ENCODE measurements around the gene RAB7A.
A peak's percentile ranks its signal among the peaks of the same experiment; 100 is the strongest.
"Not testable (repeated sequence)": the region's sequence is repeated elsewhere in the genome, so short reads cannot be mapped to it uniquely, and the experiment has no call there.

RAB7A gene

DNA sequence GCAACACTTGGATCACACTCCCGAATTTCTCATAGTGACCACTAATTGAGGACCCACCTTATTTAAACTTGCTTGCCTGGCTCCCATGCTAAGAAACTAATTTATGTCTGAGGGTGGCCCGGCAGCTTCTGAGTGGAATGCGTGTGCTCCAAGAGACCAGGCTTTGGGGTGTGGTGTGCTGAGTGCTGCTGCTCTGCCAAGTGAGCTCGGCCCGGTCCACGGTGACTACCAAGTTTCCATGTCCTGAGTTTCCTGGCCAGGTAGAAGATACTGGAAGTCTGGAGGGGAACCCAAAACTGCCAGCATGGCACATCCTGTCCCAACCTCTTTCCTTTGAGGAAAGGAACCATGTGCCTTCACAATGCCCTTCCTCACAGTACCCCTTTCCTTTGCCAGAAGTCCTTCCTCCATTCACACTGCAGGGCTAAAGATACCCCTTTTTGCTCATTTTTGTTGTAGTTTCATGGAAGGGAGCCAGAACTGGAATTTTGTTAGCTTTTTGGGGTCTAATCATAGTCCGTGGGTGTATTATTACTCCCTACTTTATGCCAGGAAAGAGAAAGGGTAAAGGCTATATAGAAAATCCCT is 94.4 kb downstream of the RAB7A start:
- DNase-seq (ENCODE audit: low spot score): no peak

DNA sequence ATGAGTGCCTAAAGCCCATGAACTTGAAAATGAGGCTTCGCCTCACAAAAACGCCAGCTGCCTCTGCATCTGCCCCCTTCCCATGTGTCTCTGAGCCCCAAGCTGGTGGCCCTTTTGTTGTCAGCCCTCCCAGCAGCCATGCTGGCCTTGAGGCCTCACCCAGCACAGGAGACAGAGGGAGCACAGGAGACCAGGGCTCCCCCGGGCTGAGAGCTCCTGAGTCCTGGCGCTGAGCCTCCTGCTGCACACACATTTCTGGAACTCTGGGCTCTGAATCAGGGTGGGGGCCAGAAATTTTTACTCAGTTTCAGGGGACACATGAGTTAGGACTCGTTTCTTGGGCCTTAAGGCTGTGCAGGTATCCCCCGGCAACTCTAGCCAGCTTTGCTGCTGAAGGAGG is 97.0 kb downstream of the RAB7A start:
- DNase-seq (ENCODE audit: low spot score): no peak

DNA sequence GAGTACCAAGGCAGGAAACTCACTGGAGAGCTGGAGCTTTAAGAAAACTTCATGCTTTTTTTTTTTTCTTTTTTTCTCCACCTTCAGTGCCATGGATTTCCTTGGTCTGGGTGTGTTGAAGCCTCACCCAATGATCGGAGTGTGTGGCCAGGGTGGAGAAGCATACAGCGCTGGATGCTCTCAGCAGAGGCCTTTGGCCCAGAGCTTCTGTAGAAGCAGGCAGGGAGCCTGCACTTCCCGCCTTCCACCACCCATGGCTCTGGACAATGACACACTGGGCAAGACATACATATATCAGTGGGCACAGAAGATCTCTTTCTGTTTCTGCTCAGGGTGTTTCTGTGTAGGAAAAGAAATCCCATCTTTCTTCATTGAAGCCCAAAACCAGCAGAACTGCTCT is 97.6 kb downstream of the RAB7A start:
- DNase-seq (ENCODE audit: low spot score): no peak

- DNase-seq (ENCODE audit: low spot score): no peak
Observed at GRCh38 chr3:128824132-128824850, 98.3 kb downstream of the RAB7A start.

DNA sequence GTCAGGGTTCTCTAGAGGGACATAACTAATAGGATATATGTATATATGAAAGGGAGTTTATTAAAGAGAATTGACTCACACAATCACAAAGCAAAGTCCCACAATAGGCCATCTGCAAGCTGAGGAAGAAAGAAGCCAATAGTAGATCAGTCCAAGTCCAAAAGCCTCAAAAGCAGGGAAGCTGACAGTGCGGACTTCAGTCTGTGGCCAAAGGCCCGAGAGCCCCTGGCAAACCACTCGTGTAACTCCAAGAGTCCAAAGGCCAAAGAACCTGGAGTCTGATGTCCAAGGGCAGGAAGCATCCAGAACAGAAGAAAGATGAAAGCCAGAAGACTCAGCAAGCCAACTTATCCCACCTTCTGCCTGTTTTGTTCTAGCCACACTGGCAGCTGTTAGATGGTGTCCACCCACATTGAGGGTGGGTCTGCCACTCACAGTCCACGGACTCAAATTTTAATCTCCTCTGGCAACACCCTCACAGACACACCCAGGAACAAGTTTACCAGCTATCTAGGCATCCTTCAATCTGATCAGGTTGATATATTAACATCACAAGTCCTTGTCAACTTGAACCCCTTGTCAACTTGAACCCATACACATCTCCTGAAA is 99.2 kb downstream of the RAB7A start:
- no peak for DNase-seq (ENCODE audit: low spot score)

DNA sequence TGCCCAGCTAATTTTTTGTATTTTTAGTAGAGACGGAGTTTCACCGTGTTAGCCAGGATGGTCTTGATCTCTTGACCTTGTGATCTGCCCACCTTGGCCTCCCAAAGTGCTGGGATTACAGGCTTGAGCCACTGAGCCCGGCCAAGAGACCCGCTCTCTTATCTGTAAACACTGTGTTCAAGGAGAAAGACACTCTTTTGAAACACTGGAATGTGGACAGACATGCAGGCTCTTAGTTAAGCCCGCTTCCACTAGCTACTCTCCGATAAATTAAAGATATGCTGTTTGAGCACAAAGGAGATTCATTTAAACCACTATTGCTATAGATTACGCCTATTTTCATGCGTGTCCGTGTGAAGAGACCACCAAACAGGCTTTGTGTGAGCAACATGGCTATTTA is 103.1 kb downstream of the RAB7A start:
- not testable (repeated sequence) for DNase-seq (ENCODE audit: low spot score)

GRCh38 chr3:128829925-128830625 is 104.1 kb downstream of the RAB7A start:
- DNase-seq (ENCODE audit: low spot score): not testable (repeated sequence)

- DNase-seq (ENCODE audit: low spot score): not testable (repeated sequence)
Observed at GRCh38 chr3:128830762-128831161, 104.8 kb downstream of the RAB7A start.

DNA sequence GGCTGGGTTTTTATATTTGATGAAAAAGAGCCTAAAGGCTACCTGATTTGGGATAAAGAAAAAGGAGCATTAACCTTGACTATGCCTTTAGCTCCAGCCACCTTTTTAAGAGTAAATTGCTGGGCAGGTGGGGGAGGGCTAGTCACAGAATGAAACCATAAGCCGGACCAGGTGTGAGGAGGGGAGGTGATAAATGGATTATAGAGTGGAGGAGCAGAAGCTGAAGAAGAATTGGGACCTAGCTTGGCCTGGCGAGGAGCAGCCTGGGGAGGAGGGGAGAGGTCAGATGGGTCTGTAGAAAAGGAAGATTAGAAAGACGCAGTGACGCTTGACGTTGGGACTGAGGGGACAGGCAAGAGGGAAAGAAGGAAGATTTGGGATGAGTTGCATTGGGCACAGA is 107.0 kb downstream of the RAB7A start:
- DNase-seq (ENCODE audit: low spot score): not testable (repeated sequence)

DNA sequence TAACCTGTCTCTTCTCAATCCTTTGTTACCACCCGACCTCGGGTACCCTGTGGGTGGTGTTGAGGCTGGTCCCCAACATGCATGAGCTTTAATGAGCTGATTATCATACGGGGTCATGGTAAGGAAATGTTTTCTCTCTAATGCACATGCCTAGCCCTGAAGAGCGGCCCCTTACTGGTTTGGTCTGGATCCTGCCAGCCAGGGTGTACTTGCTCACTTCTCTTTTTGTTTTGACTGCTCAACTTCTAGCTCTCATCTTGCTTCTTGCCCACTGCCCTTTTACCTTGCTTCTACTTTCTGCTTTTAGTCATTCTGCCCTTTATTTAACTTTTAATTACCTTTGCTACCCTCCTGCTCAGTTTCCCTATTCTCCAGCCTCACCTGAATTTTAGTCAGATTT is 109.1 kb downstream of the RAB7A start:
- DNase-seq (ENCODE audit: low spot score): no peak

DNA sequence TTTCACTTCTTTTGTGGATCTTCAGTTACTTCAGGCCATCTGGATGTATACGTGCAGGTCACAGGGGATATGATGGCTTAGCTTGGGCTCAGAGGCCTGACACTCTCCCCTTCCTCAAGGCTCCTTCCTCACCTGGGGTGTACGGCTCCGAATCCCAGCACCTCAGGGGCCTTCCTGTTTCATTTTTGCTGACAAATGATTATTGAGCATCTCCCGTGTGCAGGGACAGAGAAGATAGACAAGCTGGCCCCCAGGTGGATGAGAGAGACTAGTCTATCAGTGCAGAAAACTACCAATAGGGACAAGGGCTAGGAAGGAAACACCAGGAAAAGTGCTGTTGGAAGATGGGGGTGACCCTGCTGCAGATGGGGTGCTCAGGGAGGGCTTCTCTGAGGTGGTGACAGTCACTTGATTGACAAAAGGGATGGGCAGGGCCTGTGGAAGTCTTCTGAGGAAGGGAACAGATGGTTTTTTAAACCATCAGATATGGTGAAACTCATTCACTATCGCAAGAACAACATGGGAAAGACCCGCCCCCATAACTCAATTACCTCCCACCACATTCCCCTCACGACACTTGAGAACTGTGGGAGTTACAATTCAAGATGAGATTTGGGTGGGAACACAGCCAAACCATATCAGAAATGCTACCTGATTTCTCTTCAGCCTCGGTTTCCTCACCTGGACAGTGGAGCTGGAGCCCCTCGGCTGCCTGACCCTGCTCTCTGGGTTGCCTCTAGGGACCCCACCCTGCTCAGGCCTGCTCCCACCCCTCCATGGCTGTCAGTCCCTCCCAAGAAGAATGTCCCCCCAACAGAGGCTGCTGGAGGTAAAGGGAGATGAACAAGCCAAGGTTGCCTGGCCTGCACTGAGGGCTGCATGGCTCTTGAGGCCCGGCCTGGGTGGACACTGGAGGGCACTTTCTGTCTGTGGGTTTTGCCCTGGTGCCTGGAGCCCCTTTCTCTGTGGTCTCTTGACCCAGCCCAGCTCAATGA is 116.2 kb downstream of the RAB7A start:
- no peak for DNase-seq (ENCODE audit: low spot score)

GRCh38 chr3:128844502-128844901 is 118.5 kb downstream of the RAB7A start:
- no peak for DNase-seq (ENCODE audit: low spot score)

DNA sequence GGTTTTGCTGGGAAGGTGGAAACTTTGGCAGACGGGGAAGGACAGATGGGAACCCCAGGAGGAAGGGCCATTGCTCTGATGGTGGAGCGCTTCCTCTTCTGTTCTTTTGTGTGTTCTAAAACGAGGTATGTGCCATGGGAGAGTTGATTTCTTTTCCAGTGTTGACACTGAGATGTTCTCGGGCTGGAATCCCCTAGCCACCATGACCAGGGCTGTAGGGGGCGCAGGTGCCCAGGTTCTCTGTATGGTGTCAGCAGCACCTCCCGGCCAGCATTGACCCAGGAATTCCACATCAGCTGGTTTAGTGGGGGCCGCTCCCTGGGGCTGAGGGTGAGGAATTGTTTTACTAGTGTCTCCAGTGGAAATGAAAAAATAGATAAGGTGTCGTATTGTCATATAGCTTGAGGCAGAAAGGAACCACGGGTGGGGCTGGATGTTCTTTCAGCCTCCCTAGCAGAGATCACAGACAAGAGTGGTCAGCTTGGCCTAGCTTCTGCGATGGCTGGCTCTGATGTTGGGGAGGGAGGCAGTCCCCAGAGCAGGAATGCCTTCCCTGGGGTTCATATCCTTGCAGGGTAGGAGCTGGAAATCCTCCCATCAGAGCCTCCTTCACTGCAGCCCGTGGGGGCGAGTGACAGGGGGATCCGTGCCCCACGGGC is 119.3 kb downstream of the RAB7A start:
- DNase-seq (ENCODE audit: low spot score): peak; percentile 75

DNA sequence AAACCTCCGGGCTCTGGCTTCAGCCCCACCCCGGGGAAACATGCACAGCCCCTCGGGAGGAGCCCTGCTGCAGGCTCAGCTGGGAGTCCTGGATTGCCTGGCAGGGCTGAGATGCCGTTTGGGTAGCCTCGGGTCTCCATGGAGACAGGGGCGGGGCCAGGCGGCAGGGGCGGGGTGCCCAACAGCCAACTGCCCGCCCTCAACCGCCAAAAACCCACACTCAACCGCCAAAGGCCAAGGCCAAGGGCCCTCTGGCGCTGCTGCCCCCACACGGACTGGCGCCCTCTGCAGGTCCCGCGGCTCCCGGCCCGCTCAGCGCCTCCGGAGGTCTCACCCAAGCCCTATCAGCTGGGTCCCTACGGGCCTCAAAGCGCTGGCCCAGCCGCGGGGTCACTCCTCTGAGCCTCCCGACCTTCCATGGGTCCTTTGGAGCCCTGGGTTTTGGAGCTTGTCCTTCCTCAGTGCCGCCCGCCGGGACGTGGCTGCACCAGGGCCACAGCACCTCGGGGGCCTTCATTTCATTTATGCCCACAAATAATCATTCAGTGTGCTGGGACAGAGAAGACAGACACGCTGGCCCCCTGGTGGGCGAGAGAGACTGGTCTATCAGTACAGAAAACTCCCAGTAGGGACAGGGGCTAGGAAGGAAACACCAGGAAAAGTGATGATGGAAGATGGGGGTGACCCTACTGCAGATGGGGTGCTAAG is 119.9 kb downstream of the RAB7A start:
- DNase-seq (ENCODE audit: low spot score): peak; percentile 88

GRCh38 chr3:128846486-128846891 is 120.5 kb downstream of the RAB7A start:
- no peak for DNase-seq (ENCODE audit: low spot score)

DNA sequence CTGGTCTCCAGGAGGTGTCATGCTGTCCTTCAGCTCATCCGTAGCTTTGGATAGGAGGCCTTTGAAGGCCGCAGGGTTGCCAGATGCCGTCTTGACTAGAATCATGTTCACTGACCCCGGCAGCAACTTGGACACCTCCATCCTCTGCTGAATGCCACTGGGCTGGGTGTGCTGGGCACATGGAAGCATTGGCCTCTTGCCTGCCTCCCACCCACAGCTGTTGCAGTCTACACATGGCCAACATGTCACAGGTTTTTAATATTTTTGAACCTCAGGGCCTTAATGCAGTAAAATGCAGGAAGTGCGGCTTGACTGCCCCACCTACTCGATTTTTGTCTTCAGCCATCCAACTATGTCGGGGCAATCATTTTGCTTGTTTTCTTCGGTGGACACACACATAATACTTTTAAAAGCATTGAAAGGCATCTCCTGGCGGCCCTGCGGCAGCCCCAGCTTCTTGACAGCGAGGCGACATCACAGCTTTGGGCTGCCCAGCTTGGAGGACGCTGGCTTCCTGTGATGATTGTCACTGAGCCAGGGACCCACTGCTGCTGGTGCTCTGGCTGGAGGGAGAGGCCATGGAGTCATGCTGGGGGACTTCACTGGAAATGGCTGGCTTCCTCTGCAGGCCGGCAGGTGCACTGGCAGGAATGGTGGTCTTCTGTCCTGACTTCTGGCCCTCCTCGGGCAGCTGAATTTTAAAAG is 121.8 kb downstream of the RAB7A start:
- no peak for DNase-seq (ENCODE audit: low spot score)

GRCh38 chr3:128848936-128849335 is 123.0 kb downstream of the RAB7A start:
- no peak for DNase-seq (ENCODE audit: low spot score)

DNA sequence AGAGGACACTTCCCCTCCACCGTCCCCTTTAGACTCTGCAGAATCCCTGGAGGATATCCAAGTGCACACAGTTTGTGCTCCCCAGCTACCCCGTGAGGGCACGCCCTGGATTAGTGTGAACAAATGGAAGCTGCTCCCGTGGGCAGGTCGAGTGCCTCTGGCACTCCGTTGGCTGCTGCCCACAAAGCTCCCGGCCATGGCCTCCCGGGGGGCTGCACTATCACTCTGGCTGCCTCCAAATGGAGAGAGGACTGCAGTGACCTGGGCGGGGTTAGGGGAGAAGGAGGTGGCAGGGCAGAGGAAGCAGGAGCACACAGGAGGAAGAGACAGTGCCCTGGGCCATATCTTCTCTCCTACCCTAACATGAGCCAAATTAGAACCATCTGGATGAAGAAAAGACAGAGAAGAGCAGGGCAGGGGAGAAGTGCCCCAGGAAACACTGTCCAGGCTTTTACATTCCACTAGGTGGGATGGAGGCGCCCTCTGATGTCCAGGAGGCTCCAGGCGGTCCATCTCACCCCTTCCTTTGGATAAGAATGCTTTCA is 124.0 kb downstream of the RAB7A start:
- peak; percentile 38 for DNase-seq (ENCODE audit: low spot score)

DNA sequence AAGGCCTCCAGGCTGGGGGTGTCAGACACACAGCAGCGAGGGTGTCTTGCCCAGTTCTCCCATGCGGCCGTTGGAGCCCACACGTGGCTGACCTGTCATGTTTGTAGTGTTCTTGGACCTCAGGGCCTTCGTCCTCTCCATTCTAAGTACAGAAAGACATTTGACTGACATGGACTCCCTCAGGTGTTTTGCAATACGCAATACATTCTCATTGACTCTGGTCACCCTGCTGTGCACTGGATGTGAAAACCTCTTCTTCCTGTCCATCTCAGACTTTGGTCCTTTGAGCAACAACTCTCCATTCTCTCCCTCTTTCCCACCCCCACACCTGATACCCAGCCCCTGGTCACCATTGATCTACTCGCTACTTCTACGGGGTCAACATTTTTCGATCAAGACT is 124.6 kb downstream of the RAB7A start:
- DNase-seq (ENCODE audit: low spot score): no peak

DNA sequence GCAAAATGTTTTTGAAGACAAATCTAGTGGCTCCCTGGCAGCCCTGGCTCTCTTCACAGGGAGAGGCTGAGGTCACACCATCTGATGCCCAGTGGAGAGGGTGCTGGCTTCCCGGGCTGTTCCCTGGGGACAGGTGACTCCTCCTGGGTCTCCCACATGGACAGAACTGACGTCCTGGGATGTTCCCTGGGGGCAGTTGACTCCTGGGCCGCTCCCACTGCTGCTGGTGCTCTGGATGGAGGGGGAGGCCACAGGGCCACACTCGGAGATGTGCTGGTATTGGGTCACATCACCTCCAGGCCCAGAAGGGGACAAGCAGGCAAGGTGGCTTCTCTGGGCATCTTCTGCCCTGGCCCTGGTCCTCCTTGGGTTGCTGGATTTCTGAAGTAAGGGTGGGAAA is 125.6 kb downstream of the RAB7A start:
- DNase-seq (ENCODE audit: low spot score): no peak
